Effector memory CD8-positive, alpha-beta T cell (primary cell): ENCODE measurements around the gene SYDE2.

Experiments
- ATAC-seq: fragments of 150-1000 bp; cut with Tn5 transposase; replicated peaks from 2 replicates; pipeline ENCODE4 v1.10.0; 2021; ENCODE audit warnings: mild to moderate bottlenecking, moderate library complexity
- DNase-seq, 3 experiments: peaks; one replicate each; pipeline ENCODE4 v3.0.0; 2021
- H3K27ac Mint-ChIP-seq, 2 donors: one replicate each; pipeline ENCODE4 v1.8.0; 2022; ENCODE audit warnings: mild to moderate bottlenecking in 2 of 2, mixed read lengths in 2 of 2, moderate library complexity in 2 of 2
- H3K27me3 Mint-ChIP-seq, 2 donors: one replicate each; pipeline ENCODE4 v1.8.0; 2022; ENCODE audit warnings: mixed read lengths in 2 of 2
- H3K36me3 Mint-ChIP-seq: one replicate; pipeline ENCODE4 v1.8.0; 2022; ENCODE audit warnings: mild to moderate bottlenecking, moderate library complexity, mixed read lengths; ENCODE audit not compliant: insufficient read depth
- H3K4me1 Mint-ChIP-seq, 2 donors: one replicate each; pipeline ENCODE4 v1.8.0; 2022; ENCODE audit warnings: low read depth in 2 of 2, mixed read lengths in 2 of 2
- H3K4me3 Mint-ChIP-seq, 2 donors: one replicate each; pipeline ENCODE4 v1.8.0; 2022; ENCODE audit warnings: mild to moderate bottlenecking in 2 of 2, mixed read lengths in 2 of 2, moderate library complexity in 2 of 2
- H3K9me3 Mint-ChIP-seq, 2 donors: one replicate each; pipeline ENCODE4 v1.8.0; 2022; ENCODE audit warnings: mixed read lengths in 2 of 2

Gene SYDE2

GRCh38 chr1:85116856-85117255, 84.0 kb downstream of the SYDE2 start:
- H3K36me3 Mint-ChIP-seq = no peaks in the 10 kb centered on the region
- DNase-seq (no peak), ATAC-seq (no peak)
- no peaks in the 10 kb centered on the region for H3K4me1 Mint-ChIP-seq
- H3K4me3 Mint-ChIP-seq = no peak overlapping the region
- H3K27ac Mint-ChIP-seq = no peak overlapping the region
- H3K9me3 Mint-ChIP-seq = no peaks in the 10 kb centered on the region
- peaks cover 0 to 10% of the 10 kb centered on the region in 2 donors for H3K27me3 Mint-ChIP-seq

GRCh38 chr1:85115933-85116332, 84.9 kb downstream of the SYDE2 start:
- no peak overlapping the region for H3K4me3 Mint-ChIP-seq
- H3K9me3 Mint-ChIP-seq = no peaks in the 10 kb centered on the region
- peaks cover 0 to 10% of the 10 kb centered on the region in 2 donors for H3K27me3 Mint-ChIP-seq
- no peak for DNase-seq
- H3K27ac Mint-ChIP-seq = no peak overlapping the region
- no peaks in the 10 kb centered on the region for H3K36me3 Mint-ChIP-seq
- no peak for ATAC-seq
- no peaks in the 10 kb centered on the region for H3K4me1 Mint-ChIP-seq

- Mint-ChIP-seq H3K27me3 (no peaks in the 10 kb centered on the region), H3K36me3 (no peaks in the 10 kb centered on the region), H3K4me3 (no peak overlapping the region), H3K4me1 (no peaks in the 10 kb centered on the region), H3K9me3 (no peaks in the 10 kb centered on the region), H3K27ac (no peak overlapping the region)
- no peak for ATAC-seq
- DNase-seq = no peak
These were observed 89.1 kb downstream of the SYDE2 start for GRCh38 chr1:85111695-85112094.

- ATAC-seq (peak; percentile 60), DNase-seq (peak in 1 of 3 experiments; percentile 7)
- Mint-ChIP-seq H3K36me3 (no peaks in the 10 kb centered on the region), H3K27me3 (no peaks in the 10 kb centered on the region), H3K9me3 (no peaks in the 10 kb centered on the region), H3K4me1 (no peaks in the 10 kb centered on the region), H3K27ac (no peak overlapping the region), H3K4me3 (no peak overlapping the region)
These were observed 91.3 kb downstream of the SYDE2 start for GRCh38 chr1:85109475-85109874.
